GM21381 (cell line): ENCODE data around the gene MPRIP.

Experiments used
- ATAC-seq: cut with Tn5 transposase; IDR thresholded peaks from one replicate; pipeline ENCODE4 v1.9.1; 2021; ENCODE audit warnings: mild to moderate bottlenecking, moderate library complexity; ENCODE audit not compliant: unreplicated experiment

The MPRIP gene

GRCh38 chr17:17161121-17161520 lies 118.9 kb downstream of the MPRIP start:
- ATAC-seq = no peak

- no peak for ATAC-seq
Measured at GRCh38 chr17:17161759-17162158, 119.5 kb downstream of the MPRIP start.

GRCh38 chr17:17164156-17164555 lies 121.9 kb downstream of the MPRIP start:
- ATAC-seq = no peak

- ATAC-seq = no peak
Measured at GRCh38 chr17:17164676-17165075, 122.4 kb downstream of the MPRIP start.

- no peak for ATAC-seq
Measured at GRCh38 chr17:17165666-17166308, 123.5 kb downstream of the MPRIP start.

- no peak for ATAC-seq
Measured at GRCh38 chr17:17166446-17166845, 124.2 kb downstream of the MPRIP start.

GRCh38 chr17:17167356-17167755 lies 125.1 kb downstream of the MPRIP start:
- no peak for ATAC-seq

GRCh38 chr17:17167986-17168385 lies 125.7 kb downstream of the MPRIP start:
- ATAC-seq = no peak

GRCh38 chr17:17168401-17168800 lies 126.1 kb downstream of the MPRIP start:
- ATAC-seq = no peak

- ATAC-seq = no peak
Measured at GRCh38 chr17:17169396-17169795, 127.1 kb downstream of the MPRIP start.

GRCh38 chr17:17170346-17170985 lies 128.2 kb downstream of the MPRIP start:
- no peak for ATAC-seq

- ATAC-seq = no peak
Measured at GRCh38 chr17:17171186-17171585, 128.9 kb downstream of the MPRIP start.

- ATAC-seq = no peak
Measured at GRCh38 chr17:17172001-17172939, 130.0 kb downstream of the MPRIP start.

GRCh38 chr17:17172990-17173389 lies 130.7 kb downstream of the MPRIP start:
- ATAC-seq = no peak

- no peak for ATAC-seq
Measured at GRCh38 chr17:17173921-17174320, 131.7 kb downstream of the MPRIP start.

- ATAC-seq = no peak
Measured at GRCh38 chr17:17175340-17175739, 133.1 kb downstream of the MPRIP start.

- no peak for ATAC-seq
Measured at GRCh38 chr17:17175917-17176316, 133.7 kb downstream of the MPRIP start.

- no peak for ATAC-seq
Measured at GRCh38 chr17:17176341-17176740, 134.1 kb downstream of the MPRIP start.

GRCh38 chr17:17177176-17177575 lies 134.9 kb downstream of the MPRIP start:
- ATAC-seq = no peak

- ATAC-seq = no peak
Measured at GRCh38 chr17:17179371-17179827, 137.1 kb downstream of the MPRIP start.

GRCh38 chr17:17180141-17180603 lies 137.9 kb downstream of the MPRIP start:
- no peak for ATAC-seq
